K562 (cell line): ENCODE results near the gene TOMM5. TPM values are rescaled to one million over a fixed set of nuclear protein-coding genes. Genes with fewer than 3 reads are reported as not detected.

ENCODE experiments used
- ATAC-seq: fragments of 200-7000 bp; cut with Tn5 transposase; 3 replicates; pipeline ENCODE4 v1.9.1; 2020; ENCODE audit warnings: moderate library complexity
- BruUV-seq: library from RNA; stranded (reverse); fragments of 400-500 nt; replicated peaks from 2 replicates; lab custom pipeline; 2021; lab: Mats Ljungman, UMichigan
- CTCF ChIA-PET: fragments of 300-600 bp; formaldehyde crosslinking; extraction: SDS; loops from one replicate; lab custom pipeline; 2021; ENCODE audit warnings: low intra/inter-chr PET ratio; lab: Yijun Ruan, JAX
- POLR2A ChIA-PET: fragments of 300-600, 350-650 bp; sonication (Branson Sonifier 250); formaldehyde crosslinking; extraction: SDS; loops from one replicate; lab custom pipeline; 2021; ENCODE audit warnings: antibody characterized with exemption, inconsistent platforms; lab: Yijun Ruan, JAX
- DNase-seq, 4 experiments: peaks; one replicate each; pipeline versions ENCODE4 v3.0.0 to v3.0.0-alpha.2; 2011 to 2018; ENCODE audit warnings: low spot score in 3 of 4, mixed read lengths in 3 of 4; ENCODE audit errors: extremely low read depth in 1 of 4
- FAIRE-seq: peaks from 2 replicates; lab custom pipeline; 2011; peaks lifted over from hg19 to GRCh38; lab: Jason Lieb, UNC
- H2AFZ ChIP-seq: 2 replicates; pipeline ENCODE4 v1.6.0; 2011; ENCODE audit warnings: low read depth, low read length, control low read depth, inconsistent platforms
- H3K27ac ChIP-seq: fragments of 200-600 bp; 3 replicates; pipeline ENCODE4 v1.8.0; 2011; ENCODE audit warnings: low read depth, mild to moderate bottlenecking, control low read depth, inconsistent platforms, low read length, moderate library complexity, mixed read lengths; ENCODE audit errors: extremely low read depth
- H3K27me3 ChIP-seq, 2 experiments: fragments of 300-600 bp in 1 of 2; 2 replicates in 1 of 2; 3 replicates in 1 of 2; pipeline versions ENCODE4 v1.6.0 to v1.8.0; 2011; ENCODE audit warnings: inconsistent platforms in 2 of 2, low read length in 2 of 2, mild to moderate bottlenecking in 1 of 2, mixed read lengths in 1 of 2, moderate library complexity in 1 of 2; ENCODE audit not compliant: control insufficient read depth in 2 of 2, insufficient read depth in 2 of 2
- H3K36me3 ChIP-seq: fragments of 300-600 bp; 3 replicates; pipeline ENCODE4 v1.8.0; 2011; ENCODE audit warnings: mild to moderate bottlenecking, low read length, inconsistent platforms; ENCODE audit not compliant: control insufficient read depth, insufficient read depth
- H3K4me1 ChIP-seq, 2 experiments: fragments of 200-600 bp in 1 of 2; replicated peaks in 1 of 2; 2 replicates in 1 of 2; 3 replicates in 1 of 2; pipeline versions ENCODE4 v1.5.1 to v1.8.0; 2011; ENCODE audit warnings: inconsistent platforms in 2 of 2, low read length in 2 of 2, mild to moderate bottlenecking in 1 of 2, mixed read lengths in 1 of 2, moderate library complexity in 1 of 2; ENCODE audit not compliant: control insufficient read depth in 2 of 2, insufficient read depth in 2 of 2
- H3K4me2 ChIP-seq: 2 replicates; pipeline ENCODE4 v1.6.1; 2011; ENCODE audit warnings: low read length, control low read depth, inconsistent platforms, mixed read lengths; ENCODE audit not compliant: insufficient read depth
- H3K4me3 ChIP-seq: fragments of 200-600 bp; sonication (generic), shearing (Covaris generic); 2 replicates; pipeline ENCODE4 v1.5.1; 2016; ENCODE audit warnings: control low read depth, inconsistent platforms
- H3K79me2 ChIP-seq: fragments of 200-600 bp; 3 replicates; pipeline ENCODE4 v1.8.0; 2011; ENCODE audit warnings: low read length, inconsistent platforms; ENCODE audit not compliant: control insufficient read depth, insufficient read depth
- H3K9ac ChIP-seq, 2 experiments: 2 replicates each; pipeline versions ENCODE4 v1.6.0 to v1.6.1; 2011; ENCODE audit warnings: low read depth in 2 of 2, low read length in 2 of 2, control low read depth in 1 of 2, inconsistent platforms in 1 of 2, mild to moderate bottlenecking in 1 of 2, mixed read lengths in 1 of 2; ENCODE audit not compliant: insufficient read depth in 1 of 2
- H3K9me1 ChIP-seq: one replicate; pipeline ENCODE4 v1.6.0; 2011; ENCODE audit warnings: inconsistent platforms, mild to moderate bottlenecking, low read length, moderate library complexity; ENCODE audit not compliant: control insufficient read depth, insufficient read depth
- H3K9me3 ChIP-seq: replicated peaks from 2 replicates; pipeline ENCODE4 v1.5.1; 2011; ENCODE audit warnings: low read depth, low read length, inconsistent platforms; ENCODE audit not compliant: control insufficient read depth, insufficient read depth
- H4K20me1 ChIP-seq: replicated peaks from 2 replicates; pipeline ENCODE4 v1.6.1; 2011; ENCODE audit warnings: low read length, inconsistent platforms, mixed read lengths; ENCODE audit not compliant: control insufficient read depth, insufficient read depth
- RERE ChIP-seq: sonication (generic); formaldehyde crosslinking; IDR thresholded peaks from 2 replicates; pipeline ENCODE4 v1.8.0; 2023; ENCODE audit warnings: missing genetic modification reagents, mild to moderate bottlenecking, borderline replicate concordance
- TAF9B ChIP-seq: fragments of 450-650 bp; IDR thresholded peaks from 2 replicates; pipeline ENCODE4 v1.6.1; 2018; ENCODE audit warnings: mild to moderate bottlenecking; ENCODE audit not compliant: partially characterized antibody
- WGBS: fragments of 100-300 bp; shearing (Covaris generic); methylation state at CpG from one replicate; pipeline ENCODE4 v1.1.6; 2016; ENCODE audit warnings: low coverage, mixed read lengths; ENCODE audit not compliant: insufficient coverage; ENCODE audit errors: missing lambda C conversion rate; 5-methylcytosine and 5-hydroxymethylcytosine counted together
- in situ Hi-C: fragments of 300-500 bp; cut with MboI; formaldehyde crosslinking; loops from 4 replicates; pipeline ENCODE4 v1.15.0; 2018; ENCODE audit warnings: inconsistent platforms, mixed read lengths
- intact Hi-C: fragments of 100-400 bp; cut with micrococcal nuclease; formaldehyde crosslinking; loops from 2 replicates; pipeline ENCODE4 v1.14.2; 2022
- polyA plus RNA-seq, 8 experiments: library from polyadenylated mRNA; depleted of rRNA in 4 of 8; stranded (reverse) in 5 of 8; unstranded in 3 of 8; fragments of >200 nt; fragmentation: Nextera tagmentation in 2 of 8; fragmentation: Illumina TruSeq in 1 of 8; extraction: Ambion mirVana in 2 of 8; extraction: Trizol in 1 of 8; gene quantifications; 2 replicates each; pipeline versions ENCODE4 v1.2.1 to v1.2.3, GENCODE V29; 2011 to 2014; ENCODE audit warnings: inconsistent platforms in 1 of 8, missing spikeins in 1 of 8
- total RNA-seq, 7 experiments: library from RNA; depleted of rRNA in 6 of 7; stranded (reverse); fragments of >200 nt in 6 of 7; fragmentation: Illumina TruSeq in 2 of 7; extraction: Trizol in 2 of 7; gene quantifications; 2 replicates each; pipeline versions ENCODE4 v1.2.1 to v1.2.3, GENCODE V29; 2011 to 2021; ENCODE audit warnings: low replicate concordance in 1 of 7

The TOMM5 gene
- total and polyA plus RNA-seq, 9 of the 15 experiments (the other 6 are each of a cell fraction or from before 2014, with no cell fraction given) = 262 to 1,742 (median 496) TPM

DNA sequence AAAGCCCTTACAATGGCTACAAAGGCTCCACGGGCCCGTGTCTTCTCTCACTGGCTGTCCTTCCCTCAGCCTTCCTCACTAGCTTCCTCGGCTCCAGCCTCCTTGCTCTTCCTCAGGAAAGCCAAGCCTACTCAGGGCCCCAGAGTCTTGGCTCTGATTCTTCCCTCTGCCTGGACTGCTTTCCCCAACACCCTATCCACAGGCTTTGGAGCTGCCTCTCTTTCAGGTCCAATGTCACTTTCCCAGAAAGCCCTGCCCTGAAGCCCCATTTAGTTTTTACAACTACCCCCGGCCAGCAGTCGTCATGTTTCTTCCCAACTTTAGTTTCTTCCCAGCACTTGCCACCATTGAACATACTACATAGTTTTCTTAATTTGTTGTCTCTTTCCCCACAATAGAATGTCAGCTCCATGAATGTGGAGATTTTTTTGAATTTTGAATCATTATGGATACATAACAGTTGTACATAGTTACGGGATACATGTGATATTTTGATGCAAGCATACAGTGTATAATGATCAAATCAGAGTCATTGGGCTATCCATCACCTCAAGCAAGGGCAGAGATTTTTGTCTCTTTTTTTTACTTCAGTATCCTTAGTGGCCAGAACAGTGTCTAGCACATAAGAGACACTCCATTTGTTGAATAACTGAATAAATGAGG, 17.5 kb upstream of the TOMM5 start:
- no peak for FAIRE-seq
- no peak overlapping the region for H3K4me3 ChIP-seq
- ATAC-seq = no peak
- no peaks in the 10 kb centered on the region for H3K9me3 ChIP-seq
- no peak for TF ChIP-seq TAF9B
- TF ChIP-seq RERE = no peak
- no peak overlapping the region for H2AFZ ChIP-seq
- no peak overlapping the region for H3K27ac ChIP-seq
- peaks cover 38 to 43% of the 10 kb centered on the region in 2 experiments for H3K27me3 ChIP-seq
- H3K4me1 ChIP-seq = no peaks in the 10 kb centered on the region
- in situ Hi-C loops = no loop called here
- H3K79me2 ChIP-seq = no peaks in the 10 kb centered on the region
- BruUV-seq = no TSS peak
- WGBS = 2% methylated on average over 6 of the region's 6 CpGs
- ChIA-PET CTCF (no interaction called here), POLR2A (interaction anchor here (0.9 kb wide), 1 partner anchor 11 kb away, joined by 3 read pairs; no protein-coding TSS in a partner anchor)
- DNase-seq = no peak
- no peaks in the 10 kb centered on the region for H3K36me3 ChIP-seq
- H3K9me1 ChIP-seq = no peaks in the 10 kb centered on the region
- no peak overlapping the region for H3K9ac ChIP-seq
- H3K4me2 ChIP-seq = no peak overlapping the region
- intact Hi-C loops = no loop called here
- H4K20me1 ChIP-seq = no peaks in the 10 kb centered on the region
